ENCODE results near the gene CCDC170.

GRCh38 chr6:151451417-151451949, 42.3 kb upstream of the CCDC170 start:
- no peak for TF ChIP-seq CTCF (IDR thresholded peaks at IDR 0.05)
- no peak for TF ChIP-seq POLR2AphosphoS5 (IDR thresholded peaks at IDR 0.05)
- no peak for TF ChIP-seq POLR2A (IDR thresholded peaks at IDR 0.05)
- no peak for TF ChIP-seq EP300 (IDR thresholded peaks at IDR 0.05; ENCODE audit: low read depth)
